GM23338 (cell line): ENCODE data around the gene PLA2G5. TPM values are rescaled to one million over a fixed set of nuclear protein-coding genes. Genes with fewer than 3 reads are reported as not detected.

Experiments used
- ATAC-seq: fragments of 200-7000 bp; cut with Tn5 transposase; 3 replicates; pipeline ENCODE4 v1.9.1; 2020
- DNase-seq: peaks from one replicate; pipeline ENCODE4 v3.0.0-alpha.2; 2015; ENCODE audit warnings: low spot score
- H2AFZ ChIP-seq: fragments of 200-600 bp; sonication (generic); 2 replicates; pipeline ENCODE4 v1.8.0; 2016; ENCODE audit warnings: antibody characterized with exemption, mild to moderate bottlenecking, moderate library complexity
- H3F3A ChIP-seq: fragments of 200-600 bp; sonication (generic); replicated peaks from 2 replicates; pipeline ENCODE4 v1.8.0; 2017; ENCODE audit warnings: antibody characterized with exemption, mixed run types, low read depth
- H3K27ac ChIP-seq: fragments of 200-600 bp; sonication (generic); 2 replicates; pipeline ENCODE4 v1.6.1; 2016; ENCODE audit warnings: low read depth
- H3K27me3 ChIP-seq: fragments of 200-600 bp; sonication (generic); 2 replicates; pipeline ENCODE4 v1.8.0; 2016; ENCODE audit warnings: mild to moderate bottlenecking, mixed run types, moderate library complexity; ENCODE audit not compliant: insufficient read depth
- H3K36me3 ChIP-seq: fragments of 200-600 bp; sonication (generic); 2 replicates; pipeline ENCODE4 v1.8.0; 2016; ENCODE audit warnings: mild to moderate bottlenecking; ENCODE audit not compliant: insufficient read depth
- H3K4me1 ChIP-seq: fragments of 200-600 bp; sonication (generic); 2 replicates; pipeline ENCODE4 v1.8.0; 2016; ENCODE audit warnings: mild to moderate bottlenecking, moderate library complexity; ENCODE audit not compliant: insufficient read depth
- H3K4me2 ChIP-seq: fragments of 200-600 bp; sonication (generic); 2 replicates; pipeline ENCODE4 v1.7.1; 2017; ENCODE audit warnings: mixed run types
- H3K4me3 ChIP-seq: fragments of 200-600 bp; sonication (generic); 2 replicates; pipeline ENCODE4 v1.6.1; 2016; ENCODE audit warnings: mixed run types
- H3K79me2 ChIP-seq: fragments of 200-600 bp; sonication (generic); replicated peaks from 2 replicates; pipeline ENCODE4 v1.8.0; 2017; ENCODE audit warnings: mild to moderate bottlenecking; ENCODE audit not compliant: insufficient read depth
- H3K9me2 ChIP-seq: fragments of 200-600 bp; sonication (generic); 2 replicates; pipeline ENCODE4 v1.8.0; 2017; ENCODE audit not compliant: insufficient read depth
- H4K20me1 ChIP-seq: fragments of 200-600 bp; sonication (generic); replicated peaks from 2 replicates; pipeline ENCODE4 v1.8.0; 2017; ENCODE audit warnings: mild to moderate bottlenecking; ENCODE audit not compliant: insufficient read depth
- H3K27ac Mint-ChIP-seq: 2 replicates; pipeline ENCODE4 v1.8.0; 2020; ENCODE audit warnings: inconsistent platforms, mild to moderate bottlenecking, moderate library complexity, mixed read lengths
- H3K27me3 Mint-ChIP-seq: 3 replicates; pipeline ENCODE4 v1.8.0; 2022; ENCODE audit warnings: low read depth, mild to moderate bottlenecking, moderate library complexity, mixed read lengths, inconsistent platforms; ENCODE audit not compliant: insufficient read depth, poor library complexity
- H3K36me3 Mint-ChIP-seq: 3 replicates; pipeline ENCODE4 v1.8.0; 2021; ENCODE audit warnings: low read depth, mild to moderate bottlenecking, inconsistent platforms, moderate library complexity, mixed read lengths
- H3K4me1 Mint-ChIP-seq: 3 replicates; pipeline ENCODE4 v1.8.0; 2020; ENCODE audit warnings: mild to moderate bottlenecking, inconsistent platforms, mixed read lengths
- H3K4me3 Mint-ChIP-seq: 3 replicates; pipeline ENCODE4 v1.8.0; 2021; ENCODE audit warnings: moderate library complexity, mild to moderate bottlenecking, inconsistent platforms, mixed read lengths
- H3K9me3 Mint-ChIP-seq: 3 replicates; pipeline ENCODE4 v1.8.0; 2020; ENCODE audit warnings: moderate library complexity, mild to moderate bottlenecking, inconsistent platforms, mixed read lengths
- CREB1 ChIP-seq: fragments of 250-450 bp; sonication (Bioruptor Pico); IDR thresholded peaks from 2 replicates; pipeline ENCODE4 v1.5.0; 2020; ENCODE audit warnings: low read depth, mild to moderate bottlenecking, moderate library complexity
- ETS1 ChIP-seq: IDR thresholded peaks from 2 replicates; pipeline ENCODE4 v1.6.1; 2016; ENCODE audit warnings: antibody characterized with exemption
- EZH2 ChIP-seq: fragments of 200-600 bp; sonication (generic); IDR thresholded peaks from one replicate; pipeline ENCODE4 v1.8.0; 2017; ENCODE audit warnings: antibody characterized with exemption, mild to moderate bottlenecking, low read depth; ENCODE audit not compliant: unreplicated experiment
- EZH2phosphoT487 ChIP-seq: fragments of 200-600 bp; sonication (generic); IDR thresholded peaks from one replicate; pipeline ENCODE4 v1.8.1; 2018; ENCODE audit warnings: antibody characterized with exemption; ENCODE audit not compliant: unreplicated experiment
- JUNB ChIP-seq: IDR thresholded peaks from one replicate; pipeline ENCODE4 v1.6.1; 2016; ENCODE audit warnings: antibody characterized with exemption; ENCODE audit not compliant: unreplicated experiment
- NANOG ChIP-seq: IDR thresholded peaks from 2 replicates; pipeline ENCODE4 v1.6.1; 2016; ENCODE audit warnings: antibody characterized with exemption, borderline replicate concordance
- POLR2AphosphoS5 ChIP-seq: IDR thresholded peaks from 2 replicates; pipeline ENCODE4 v1.6.1; 2016; ENCODE audit warnings: antibody characterized with exemption, low read depth
- STAT1 ChIP-seq: IDR thresholded peaks from one replicate; pipeline ENCODE4 v1.6.1; 2016; ENCODE audit warnings: antibody characterized with exemption; ENCODE audit not compliant: unreplicated experiment
- ZNF114 ChIP-seq: fragments of 250-450 bp; sonication (Bioruptor Pico); IDR thresholded peaks from 2 replicates; pipeline ENCODE4 v1.5.0; 2020; ENCODE audit warnings: mild to moderate bottlenecking, moderate library complexity
- ZNF331 ChIP-seq: fragments of 250-450 bp; sonication (Bioruptor Pico); IDR thresholded peaks from 2 replicates; pipeline ENCODE4 v1.5.0; 2020; ENCODE audit warnings: low read depth, mild to moderate bottlenecking, moderate library complexity
- ZNF462 ChIP-seq: fragments of 250-450 bp; sonication (Bioruptor Pico); IDR thresholded peaks from 2 replicates; pipeline ENCODE4 v1.5.0; 2020; ENCODE audit warnings: mild to moderate bottlenecking, moderate library complexity
- polyA plus RNA-seq: library from polyadenylated mRNA; unstranded; fragments of >200 nt; fragmentation: Nextera tagmentation; extraction: Ambion mirVana; gene quantifications from 2 replicates; pipeline ENCODE4 v1.2.1, GENCODE V29; 2016
- total RNA-seq: library from RNA; depleted of rRNA; stranded (reverse); fragments of >200 nt; shearing (Covaris generic); gene quantifications from 2 replicates; pipeline ENCODE4 v1.2.3, GENCODE V29; 2014
- TF ChIP-seq, protein P1 (sequence below), 2 experiments: fragments of 200-600 bp in 1 of 2; sonication (generic) in 1 of 2; conservative IDR thresholded peaks; 2 replicates each; pipeline versions ENCODE4 v1.5.1 to v1.6.1; 2016 to 2017; ENCODE audit warnings: antibody characterized with exemption in 2 of 2, low read depth in 2 of 2, mild to moderate bottlenecking in 2 of 2, moderate library complexity in 1 of 2
- TF ChIP-seq, protein P2 (sequence below): IDR thresholded peaks from one replicate; pipeline ENCODE4 v1.6.1; 2018; ENCODE audit warnings: antibody characterized with exemption; ENCODE audit not compliant: unreplicated experiment

Gene PLA2G5
- total and polyA plus RNA-seq, 2 experiments from 2014 or later: not detected

GRCh38 chr1:20031836-20032235 lies 38.2 kb upstream of the PLA2G5 start:
- Histone ChIP-seq H3K79me2 (no peaks in the 10 kb centered on the region), H4K20me1 (no peaks in the 10 kb centered on the region), H3K36me3 (no peaks in the 10 kb centered on the region), H3K4me1 (no peaks in the 10 kb centered on the region), H3K27me3 (no peaks in the 10 kb centered on the region), H3K27ac (no peak overlapping the region), H3K9me2 (peaks cover 6% of the 10 kb centered on the region; the same call in 1 of the 2 replicates), H2AFZ (no peak overlapping the region), H3K4me2 (no peak overlapping the region), H3F3A (no peaks in the 10 kb centered on the region), H3K4me3 (no peak overlapping the region)
- no peak for ATAC-seq
- Mint-ChIP-seq H3K36me3 (peaks cover 3% of the 10 kb centered on the region; the same call in 2 of the 3 replicates), H3K27ac (no peak overlapping the region), H3K9me3 (peaks cover 11% of the 10 kb centered on the region), H3K4me1 (no peaks in the 10 kb centered on the region; the same call in 2 of the 3 replicates), H3K27me3 (peaks cover 6% of the 10 kb centered on the region), H3K4me3 (no peak overlapping the region)
- TF ChIP-seq ETS1 (no peak), ZNF462 (CRISPR knock-in tag) (no peak), EZH2phosphoT487 (no peak), ZNF331 (CRISPR knock-in tag) (no peak), POLR2AphosphoS5 (no peak), STAT1 (no peak), JUNB (no peak), ZNF114 (CRISPR knock-in tag) (no peak), NANOG (no peak), CREB1 (no peak), EZH2 (no peak)
- TF ChIP-seq, protein P1, sequence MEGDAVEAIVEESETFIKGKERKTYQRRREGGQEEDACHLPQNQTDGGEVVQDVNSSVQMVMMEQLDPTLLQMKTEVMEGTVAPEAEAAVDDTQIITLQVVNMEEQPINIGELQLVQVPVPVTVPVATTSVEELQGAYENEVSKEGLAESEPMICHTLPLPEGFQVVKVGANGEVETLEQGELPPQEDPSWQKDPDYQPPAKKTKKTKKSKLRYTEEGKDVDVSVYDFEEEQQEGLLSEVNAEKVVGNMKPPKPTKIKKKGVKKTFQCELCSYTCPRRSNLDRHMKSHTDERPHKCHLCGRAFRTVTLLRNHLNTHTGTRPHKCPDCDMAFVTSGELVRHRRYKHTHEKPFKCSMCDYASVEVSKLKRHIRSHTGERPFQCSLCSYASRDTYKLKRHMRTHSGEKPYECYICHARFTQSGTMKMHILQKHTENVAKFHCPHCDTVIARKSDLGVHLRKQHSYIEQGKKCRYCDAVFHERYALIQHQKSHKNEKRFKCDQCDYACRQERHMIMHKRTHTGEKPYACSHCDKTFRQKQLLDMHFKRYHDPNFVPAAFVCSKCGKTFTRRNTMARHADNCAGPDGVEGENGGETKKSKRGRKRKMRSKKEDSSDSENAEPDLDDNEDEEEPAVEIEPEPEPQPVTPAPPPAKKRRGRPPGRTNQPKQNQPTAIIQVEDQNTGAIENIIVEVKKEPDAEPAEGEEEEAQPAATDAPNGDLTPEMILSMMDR (conservative IDR thresholded peaks at IDR 0.05; ENCODE audit: low read depth in 2 of 2): no peak
- TF ChIP-seq, protein P2, sequence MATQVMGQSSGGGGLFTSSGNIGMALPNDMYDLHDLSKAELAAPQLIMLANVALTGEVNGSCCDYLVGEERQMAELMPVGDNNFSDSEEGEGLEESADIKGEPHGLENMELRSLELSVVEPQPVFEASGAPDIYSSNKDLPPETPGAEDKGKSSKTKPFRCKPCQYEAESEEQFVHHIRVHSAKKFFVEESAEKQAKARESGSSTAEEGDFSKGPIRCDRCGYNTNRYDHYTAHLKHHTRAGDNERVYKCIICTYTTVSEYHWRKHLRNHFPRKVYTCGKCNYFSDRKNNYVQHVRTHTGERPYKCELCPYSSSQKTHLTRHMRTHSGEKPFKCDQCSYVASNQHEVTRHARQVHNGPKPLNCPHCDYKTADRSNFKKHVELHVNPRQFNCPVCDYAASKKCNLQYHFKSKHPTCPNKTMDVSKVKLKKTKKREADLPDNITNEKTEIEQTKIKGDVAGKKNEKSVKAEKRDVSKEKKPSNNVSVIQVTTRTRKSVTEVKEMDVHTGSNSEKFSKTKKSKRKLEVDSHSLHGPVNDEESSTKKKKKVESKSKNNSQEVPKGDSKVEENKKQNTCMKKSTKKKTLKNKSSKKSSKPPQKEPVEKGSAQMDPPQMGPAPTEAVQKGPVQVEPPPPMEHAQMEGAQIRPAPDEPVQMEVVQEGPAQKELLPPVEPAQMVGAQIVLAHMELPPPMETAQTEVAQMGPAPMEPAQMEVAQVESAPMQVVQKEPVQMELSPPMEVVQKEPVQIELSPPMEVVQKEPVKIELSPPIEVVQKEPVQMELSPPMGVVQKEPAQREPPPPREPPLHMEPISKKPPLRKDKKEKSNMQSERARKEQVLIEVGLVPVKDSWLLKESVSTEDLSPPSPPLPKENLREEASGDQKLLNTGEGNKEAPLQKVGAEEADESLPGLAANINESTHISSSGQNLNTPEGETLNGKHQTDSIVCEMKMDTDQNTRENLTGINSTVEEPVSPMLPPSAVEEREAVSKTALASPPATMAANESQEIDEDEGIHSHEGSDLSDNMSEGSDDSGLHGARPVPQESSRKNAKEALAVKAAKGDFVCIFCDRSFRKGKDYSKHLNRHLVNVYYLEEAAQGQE: no peak
- DNase-seq: no peak
